H1 (cell line): Measurements from ENCODE around the gene CSPG5. TPM values are rescaled to one million over a fixed set of nuclear protein-coding genes. Genes with fewer than 3 reads are reported as not detected.

Experiments
- CEBPB ChIP-seq: IDR thresholded peaks from 2 replicates; pipeline ENCODE4 v1.6.1; 2012; ENCODE audit warnings: low read depth, low read length
- CTBP2 ChIP-seq: IDR thresholded peaks from 2 replicates; pipeline ENCODE4 v1.7.0; 2011; ENCODE audit warnings: borderline replicate concordance, mild to moderate bottlenecking, moderate library complexity, mixed read lengths, low read length; ENCODE audit not compliant: insufficient read depth, insufficient read length
- PHF8 ChIP-seq: fragments of 200-600 bp; sonication (generic); conservative IDR thresholded peaks from 2 replicates; pipeline ENCODE4 v1.7.1; 2012; ENCODE audit warnings: low read depth, mild to moderate bottlenecking, inconsistent platforms, low read length, moderate library complexity
- polyA plus RNA-seq, 7 experiments: library from polyadenylated mRNA; depleted of rRNA in 3 of 7; stranded (reverse) in 5 of 7; unstranded in 2 of 7; fragments of >200 nt in 5 of 7; fragments of 200-250 nt in 2 of 7; gene quantifications; 1 replicate in 5 of 7; 2 replicates in 1 of 7; 4 replicates in 1 of 7; pipeline versions ENCODE4 v1.2.1 to v1.2.3, GENCODE V29; 2011 to 2013; ENCODE audit warnings: missing spikeins in 2 of 7, mixed read lengths in 2 of 7
- total RNA-seq: library from RNA; stranded (reverse); fragmentation: NEBNext Ultra II Directional; extraction: Animal tissue kit (Norgen Biotek cat#: 25700); gene quantifications from 2 replicates; pipeline ENCODE4 v1.2.1, GENCODE V29; 2021

Gene CSPG5
- total and polyA plus RNA-seq, 2 of the 8 experiments (the other 6 are each of a cell fraction or from before 2014, with no cell fraction given) = 2.1 to 7.4 TPM

- TF ChIP-seq CTBP2 (no peak), CEBPB (no peak), PHF8 (no peak)
Measured at GRCh38 chr3:47520756-47521155, 57.9 kb downstream of the CSPG5 start (continued).
